ENCODE data around the gene PKDCC.
"Not testable (repeated sequence)": the region's sequence is repeated elsewhere in the genome, so short reads cannot be mapped to it uniquely, and the experiment has no call there.

The PKDCC gene

DNA sequence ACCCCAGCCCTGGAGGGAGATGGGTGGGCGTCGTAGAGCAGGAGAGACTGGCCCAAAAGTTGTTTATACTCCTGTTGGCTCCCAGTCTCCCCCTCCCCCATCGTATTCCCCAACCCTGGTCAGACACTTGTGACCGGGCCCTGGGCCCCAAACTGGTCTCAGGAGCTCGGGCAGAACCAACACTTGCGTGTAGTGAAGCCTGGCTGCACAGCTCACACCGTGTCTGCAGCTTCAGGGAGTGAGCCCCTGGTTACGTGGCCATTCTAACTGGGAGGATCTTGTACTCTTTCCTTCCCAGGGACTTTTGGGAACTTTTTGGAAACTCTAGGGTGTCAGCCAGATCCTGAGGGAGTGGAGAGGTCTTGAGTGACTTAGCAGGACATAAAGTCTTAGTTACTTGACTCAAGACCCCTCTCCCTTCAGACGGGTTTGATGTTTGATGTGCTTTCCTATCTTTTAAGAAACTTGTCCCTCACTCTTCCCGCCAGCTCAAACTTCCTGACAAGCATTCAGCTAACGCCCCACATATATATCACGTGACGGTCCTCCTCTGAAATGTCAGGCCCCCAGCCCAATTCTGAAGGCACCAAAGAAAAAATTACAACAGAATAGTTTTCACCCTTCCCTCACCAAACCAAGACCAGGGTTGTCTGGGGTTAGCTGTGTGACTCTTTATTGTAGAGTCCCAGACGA, 2.3 kb downstream of the PKDCC start:
- DNase-seq = no peak

DNA sequence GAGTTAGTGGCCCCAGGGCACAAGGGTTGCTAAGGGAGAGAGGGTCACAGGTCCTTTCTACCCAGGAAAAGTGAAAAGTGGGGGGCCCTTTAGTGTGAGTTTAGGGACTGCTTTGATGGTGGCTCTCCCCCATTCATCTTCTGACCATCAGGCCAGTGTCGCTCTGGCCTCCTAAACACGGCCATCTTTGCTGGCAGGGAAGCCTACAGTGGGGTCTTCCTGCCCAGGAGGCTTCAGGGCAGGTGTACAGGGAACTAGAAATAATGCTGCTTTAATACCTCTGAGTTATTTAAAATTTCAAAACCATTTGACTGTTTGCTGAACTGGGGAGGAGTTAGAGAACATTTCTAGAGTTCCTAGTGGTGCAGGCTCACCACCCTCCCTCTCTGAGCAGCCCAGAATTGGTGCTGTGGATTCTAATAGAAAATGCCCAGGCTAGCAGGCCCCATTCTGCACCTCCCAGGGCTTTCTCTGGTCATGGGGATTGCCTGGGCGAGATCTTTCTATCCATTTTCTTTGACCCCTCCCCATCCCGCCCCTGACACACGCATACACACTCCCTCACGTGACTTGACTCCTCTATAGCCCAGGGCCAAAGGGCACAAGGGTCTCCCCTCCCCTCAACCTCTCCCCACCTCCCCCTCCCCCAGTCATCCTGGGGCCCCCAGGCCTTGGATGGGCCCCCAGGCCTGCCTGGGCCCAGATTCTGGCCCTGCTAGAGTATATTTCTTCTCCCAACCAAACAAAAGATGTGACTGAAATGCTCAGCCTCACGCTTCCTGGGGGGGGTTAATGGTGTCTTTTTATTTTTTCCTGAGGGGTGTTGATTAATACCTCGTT, 3.1 kb downstream of the PKDCC start:
- no peak for DNase-seq

DNA sequence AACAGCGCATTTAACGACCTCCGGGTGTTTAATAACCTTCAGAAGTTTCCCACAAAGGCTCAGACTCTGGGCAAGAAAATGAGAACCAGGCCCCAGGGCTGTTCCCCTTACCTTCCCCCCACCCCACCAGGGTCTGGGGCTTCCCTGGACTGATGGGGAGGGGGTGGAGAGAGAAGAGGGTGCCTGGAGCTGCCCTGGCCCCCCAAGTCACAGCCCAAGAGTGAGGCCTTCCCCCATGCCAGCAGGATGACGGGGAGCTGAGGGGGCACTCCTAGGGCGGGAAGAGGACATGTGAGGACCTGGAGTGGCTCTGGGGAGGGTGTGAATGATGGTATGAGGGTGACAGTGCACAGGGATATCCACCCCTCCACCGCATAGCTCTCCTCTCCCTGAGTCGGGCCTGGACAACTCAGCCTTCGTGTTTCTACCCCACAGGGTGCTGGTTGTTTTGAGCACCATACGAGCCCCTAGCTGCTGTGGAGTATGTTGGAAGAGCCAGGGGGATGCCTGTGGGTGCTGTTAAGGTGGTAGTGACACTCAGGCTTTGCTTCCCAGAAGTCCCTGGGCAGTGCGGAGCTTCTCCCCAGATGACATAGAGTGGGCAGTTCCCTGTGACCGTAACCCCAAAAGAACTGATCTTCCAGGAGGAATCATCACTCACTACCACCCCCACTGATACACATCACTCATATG, 3.9 kb downstream of the PKDCC start:
- no peak for DNase-seq

DNA sequence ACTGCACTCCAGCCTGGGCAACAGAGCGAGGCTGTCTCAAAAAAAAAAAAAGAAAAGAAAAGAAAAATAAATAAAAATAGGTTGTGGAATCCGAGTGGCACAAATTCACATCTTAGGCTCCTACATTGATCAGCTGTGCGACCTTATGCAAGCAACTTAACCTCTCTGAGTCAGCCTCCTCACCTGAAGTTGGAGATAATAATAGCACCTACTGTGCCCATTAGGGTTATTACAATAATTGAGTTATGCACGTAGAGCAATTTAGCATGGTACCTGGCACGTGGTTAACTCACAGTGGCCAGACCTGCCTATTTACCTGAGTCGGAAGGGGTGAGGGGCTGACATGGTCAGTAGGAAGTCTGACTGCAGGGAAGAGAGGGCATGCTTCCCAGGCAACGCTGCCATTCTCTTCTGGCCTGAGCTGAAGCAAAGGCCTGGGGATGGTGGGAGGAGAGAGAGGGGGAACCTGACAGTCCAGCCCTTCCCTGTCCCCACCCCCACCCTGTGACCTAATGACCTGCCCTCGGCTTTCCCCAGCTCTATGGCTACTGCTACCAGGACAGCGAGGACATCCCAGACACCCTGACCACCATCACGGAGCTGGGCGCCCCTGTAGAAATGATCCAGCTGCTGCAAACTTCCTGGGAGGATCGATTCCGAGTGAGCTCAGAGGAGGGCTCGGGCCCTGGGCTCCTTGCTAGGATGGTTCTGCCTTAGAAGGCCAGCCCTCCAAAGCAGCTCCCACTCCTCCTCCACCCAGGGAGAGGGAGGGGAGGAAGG, 5.1 kb downstream of the PKDCC start:
- DNase-seq = no peak

DNA sequence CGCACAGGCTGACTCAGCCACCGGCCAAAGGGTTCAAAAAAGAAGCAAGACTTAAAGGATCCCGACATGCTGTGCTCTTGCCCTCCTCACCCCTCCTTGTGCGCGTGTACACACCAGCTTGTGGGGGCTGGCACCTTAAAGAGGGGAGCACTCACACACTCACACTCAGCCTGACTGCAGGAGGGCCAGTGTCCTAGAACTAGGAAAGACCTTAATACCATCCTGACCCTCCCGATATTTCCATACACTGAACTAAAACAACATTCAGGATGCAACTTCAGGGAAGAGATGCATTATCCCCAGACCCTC, 5.6 kb downstream of the PKDCC start:
- DNase-seq = no peak

DNA sequence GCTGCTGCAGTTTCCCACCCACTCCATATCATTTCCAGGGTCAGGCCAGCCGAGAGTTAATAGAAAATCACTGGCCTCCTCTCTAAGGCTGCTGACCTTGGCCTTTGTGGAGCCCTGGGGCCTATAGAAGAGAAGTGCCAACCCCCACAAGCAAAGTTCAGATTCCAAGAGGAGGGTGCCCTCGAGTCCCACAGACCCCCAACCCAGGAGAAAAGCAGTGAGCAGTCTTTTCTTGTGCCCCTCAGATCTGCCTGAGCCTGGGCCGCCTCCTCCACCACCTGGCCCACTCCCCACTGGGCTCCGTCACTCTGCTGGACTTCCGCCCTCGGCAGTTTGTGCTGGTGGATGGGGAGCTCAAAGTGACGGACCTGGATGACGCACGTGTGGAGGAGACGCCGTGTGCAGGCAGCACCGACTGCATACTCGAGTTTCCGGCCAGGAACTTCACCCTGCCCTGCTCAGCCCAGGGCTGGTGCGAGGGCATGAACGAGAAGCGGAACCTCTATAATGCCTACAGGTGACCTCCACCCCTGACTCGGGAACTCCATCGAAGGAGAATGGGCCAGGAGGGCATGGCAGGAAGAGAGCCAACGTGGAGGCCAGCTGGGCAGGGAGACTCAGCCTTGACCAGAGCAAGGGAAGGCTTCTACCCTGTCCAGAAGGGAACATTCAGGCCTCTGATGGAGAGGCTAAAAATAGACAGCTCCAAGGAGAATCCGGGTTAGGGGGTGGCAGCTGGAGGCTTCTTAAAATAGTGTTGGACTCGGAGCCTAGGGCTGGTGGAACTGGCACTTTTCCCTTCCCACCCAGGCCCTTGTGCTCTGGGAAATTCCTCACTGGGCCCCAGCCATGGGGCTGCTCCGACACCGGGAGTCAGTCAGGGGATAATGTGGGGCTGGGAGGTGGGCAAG, 6.2 kb downstream of the PKDCC start:
- no peak for DNase-seq

DNA sequence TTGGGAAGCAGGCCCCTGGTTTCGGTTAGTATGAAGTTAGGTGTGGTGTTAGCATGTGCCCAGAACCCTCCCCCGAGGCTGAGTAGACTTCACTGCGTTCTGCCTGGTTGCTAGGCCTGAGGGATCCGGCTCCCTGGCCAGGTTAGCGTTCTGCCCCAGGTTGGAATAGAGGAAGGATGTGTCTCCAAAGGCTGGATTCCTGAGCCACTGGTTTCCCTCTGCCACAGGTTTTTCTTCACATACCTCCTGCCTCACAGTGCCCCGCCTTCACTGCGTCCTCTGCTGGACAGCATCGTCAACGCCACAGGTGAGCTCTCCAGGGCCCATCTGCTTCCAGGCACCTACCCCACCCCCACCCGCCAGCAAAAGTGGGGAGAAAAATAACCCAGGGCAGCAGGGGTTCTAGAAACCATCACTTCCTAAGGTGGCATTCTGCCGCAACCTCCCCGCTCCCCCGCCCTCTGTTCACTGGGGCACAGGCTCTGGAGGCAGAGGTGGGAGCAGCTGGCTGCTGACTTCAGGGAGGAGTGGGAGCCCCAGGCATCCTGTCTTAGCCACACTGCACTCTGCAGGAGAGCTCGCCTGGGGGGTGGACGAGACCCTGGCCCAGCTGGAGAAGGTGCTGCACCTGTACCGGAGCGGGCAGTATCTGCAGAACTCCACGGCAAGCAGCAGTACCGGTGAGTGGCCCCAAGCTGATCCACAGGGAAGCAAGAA, 7.1 kb downstream of the PKDCC start:
- DNase-seq = no peak

DNA sequence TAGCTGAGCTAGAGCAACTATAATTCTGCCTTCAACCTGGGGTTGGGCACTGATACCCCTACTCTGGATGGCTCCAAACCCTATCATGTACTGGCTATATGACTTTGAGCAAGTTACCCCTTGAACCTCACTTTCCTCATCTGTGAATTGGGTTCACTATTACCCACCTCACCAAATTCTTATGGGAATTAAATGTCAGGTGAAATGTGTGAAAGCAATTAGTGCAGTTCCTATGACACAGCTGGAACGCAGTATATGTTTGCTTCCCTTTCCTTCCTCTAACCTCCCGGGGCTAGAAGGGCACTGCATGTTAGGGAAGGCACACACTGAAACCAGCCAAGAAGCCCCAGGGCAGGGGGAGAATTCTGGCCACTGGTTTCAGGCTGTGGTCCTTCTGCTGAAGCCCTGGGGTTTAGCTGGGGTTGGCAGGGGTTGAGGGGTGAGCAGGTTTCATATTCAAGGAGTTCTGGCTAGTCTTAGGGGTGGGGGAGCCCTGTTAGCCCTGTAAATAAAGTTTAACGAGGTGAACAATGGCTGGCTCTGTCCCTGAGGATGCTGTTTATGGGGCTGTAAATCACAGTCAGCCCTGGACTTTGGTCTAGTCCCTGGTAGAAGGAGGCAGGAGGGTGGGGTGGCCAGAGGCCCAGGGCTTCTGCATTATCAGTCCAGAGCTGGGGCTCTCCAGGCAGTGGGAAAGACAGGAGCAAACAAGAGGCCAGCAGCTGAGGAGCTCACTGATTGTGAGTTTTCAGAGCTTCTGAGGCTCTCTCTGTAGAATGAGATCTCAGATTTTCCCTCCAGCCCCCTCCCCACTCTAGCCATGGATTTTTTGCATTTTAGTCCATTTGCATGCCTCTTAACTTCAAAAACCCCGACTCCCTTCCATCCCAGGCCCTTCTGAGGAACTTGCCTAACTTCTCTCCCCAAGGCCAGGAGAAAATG, 8.0 kb downstream of the PKDCC start:
- DNase-seq = no peak

DNA sequence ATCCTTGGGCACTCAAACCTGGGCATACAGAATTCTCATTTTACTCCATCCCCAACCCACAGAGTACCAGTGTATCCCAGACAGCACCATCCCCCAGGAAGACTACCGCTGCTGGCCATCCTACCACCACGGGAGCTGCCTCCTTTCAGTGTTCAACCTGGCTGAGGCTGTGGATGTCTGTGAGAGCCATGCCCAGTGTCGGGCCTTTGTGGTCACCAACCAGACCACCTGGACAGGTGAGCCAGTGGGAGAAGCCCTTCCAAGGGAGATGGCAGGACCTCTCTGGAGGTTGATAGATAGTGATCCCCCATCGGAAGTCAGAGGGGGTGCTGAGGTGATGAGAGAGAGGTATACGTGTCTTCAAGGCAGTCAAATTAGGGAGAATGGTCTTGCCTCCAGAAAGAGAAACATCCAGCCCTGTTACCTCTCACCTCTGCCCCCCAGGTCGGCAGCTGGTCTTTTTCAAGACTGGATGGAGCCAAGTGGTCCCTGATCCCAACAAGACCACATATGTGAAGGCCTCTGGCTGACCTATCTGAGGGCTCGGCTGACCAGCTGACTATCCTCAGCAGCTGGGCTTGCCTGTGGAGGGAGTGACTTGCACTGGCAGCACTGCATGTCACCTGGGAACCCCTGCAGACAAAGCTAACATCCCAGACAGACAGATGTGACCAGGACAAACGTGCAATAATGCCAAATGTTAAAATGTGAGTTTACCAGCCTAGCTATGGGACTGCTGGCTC, 9.5 kb downstream of the PKDCC start:
- no peak for DNase-seq

DNA sequence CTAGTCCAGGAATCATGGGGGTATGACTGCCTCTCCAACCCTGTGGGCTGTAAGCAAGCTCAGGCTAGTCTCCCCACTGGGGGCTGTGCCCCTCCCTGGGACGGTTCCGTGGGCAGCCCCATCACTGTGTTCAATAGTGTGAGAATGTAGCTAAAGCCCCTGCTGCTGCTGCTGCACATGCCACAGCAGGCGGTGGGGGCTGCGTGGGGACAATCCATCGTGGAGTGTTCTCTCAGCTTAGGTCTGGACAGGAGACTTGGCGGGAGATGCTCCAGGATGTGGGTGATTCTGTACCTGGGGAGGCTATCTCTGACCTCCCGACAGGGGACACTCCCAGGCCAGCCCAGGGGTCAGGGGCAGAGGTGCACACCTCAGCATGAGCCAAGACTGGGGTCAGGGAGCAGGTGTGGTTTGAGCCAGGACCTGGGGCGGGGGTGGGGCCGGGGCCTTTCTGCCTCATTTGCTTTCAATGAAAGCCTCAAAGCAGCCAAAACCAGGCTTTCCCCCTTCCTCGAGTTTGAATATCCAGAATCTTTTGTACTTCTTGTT, 10.2 kb downstream of the PKDCC start:
- DNase-seq = no peak

DNA sequence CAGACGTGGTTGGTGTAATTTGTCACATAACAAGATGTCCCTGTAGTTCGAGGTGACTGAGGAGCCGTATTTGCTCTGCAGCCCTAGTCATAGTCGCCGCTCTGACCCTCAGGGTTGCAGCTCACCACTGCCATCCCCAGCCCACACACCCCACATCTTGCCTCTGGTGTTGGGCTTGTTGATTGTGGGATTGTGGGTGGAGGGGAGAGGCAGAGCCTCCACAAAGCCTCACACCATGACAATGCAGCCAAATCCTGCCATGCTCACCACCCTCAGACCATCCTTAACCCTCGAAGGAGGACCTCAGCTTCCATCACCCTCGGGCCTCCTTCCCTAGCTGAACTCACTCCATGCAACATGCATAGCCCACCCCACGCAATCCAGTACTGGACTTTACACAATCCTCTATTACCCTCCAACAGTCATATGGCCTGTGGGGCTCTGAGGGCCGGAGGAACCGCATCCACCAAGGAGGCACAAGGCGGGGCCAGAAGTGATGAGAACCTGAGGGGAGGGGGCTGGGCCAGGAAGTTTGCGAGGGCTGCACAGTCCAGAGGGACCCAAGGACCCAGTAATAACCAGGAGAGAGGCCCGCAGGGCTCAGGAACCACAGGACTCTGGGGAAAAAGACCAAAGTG, 11.6 kb downstream of the PKDCC start:
- no peak for DNase-seq

DNA sequence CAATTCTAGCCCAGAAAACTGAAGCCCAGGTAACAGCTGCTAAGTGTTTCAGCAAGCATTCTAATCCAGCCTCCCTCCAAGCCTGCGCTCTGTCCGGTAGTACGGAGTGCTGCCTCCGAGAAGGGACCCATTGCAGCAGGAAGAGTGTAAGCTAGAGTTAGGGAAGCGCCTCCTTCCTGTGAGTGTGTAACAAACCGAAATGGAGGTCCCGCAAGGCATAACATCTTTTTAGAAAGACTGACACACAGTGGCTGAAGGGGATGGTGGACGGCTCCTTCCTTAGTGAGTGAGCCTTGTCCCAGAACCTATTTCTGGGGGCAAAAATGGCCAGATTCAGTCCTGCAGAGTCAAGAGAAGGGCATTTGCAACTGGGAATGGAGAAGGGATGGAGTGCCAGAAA, 12.2 kb downstream of the PKDCC start:
- DNase-seq = no peak

DNA sequence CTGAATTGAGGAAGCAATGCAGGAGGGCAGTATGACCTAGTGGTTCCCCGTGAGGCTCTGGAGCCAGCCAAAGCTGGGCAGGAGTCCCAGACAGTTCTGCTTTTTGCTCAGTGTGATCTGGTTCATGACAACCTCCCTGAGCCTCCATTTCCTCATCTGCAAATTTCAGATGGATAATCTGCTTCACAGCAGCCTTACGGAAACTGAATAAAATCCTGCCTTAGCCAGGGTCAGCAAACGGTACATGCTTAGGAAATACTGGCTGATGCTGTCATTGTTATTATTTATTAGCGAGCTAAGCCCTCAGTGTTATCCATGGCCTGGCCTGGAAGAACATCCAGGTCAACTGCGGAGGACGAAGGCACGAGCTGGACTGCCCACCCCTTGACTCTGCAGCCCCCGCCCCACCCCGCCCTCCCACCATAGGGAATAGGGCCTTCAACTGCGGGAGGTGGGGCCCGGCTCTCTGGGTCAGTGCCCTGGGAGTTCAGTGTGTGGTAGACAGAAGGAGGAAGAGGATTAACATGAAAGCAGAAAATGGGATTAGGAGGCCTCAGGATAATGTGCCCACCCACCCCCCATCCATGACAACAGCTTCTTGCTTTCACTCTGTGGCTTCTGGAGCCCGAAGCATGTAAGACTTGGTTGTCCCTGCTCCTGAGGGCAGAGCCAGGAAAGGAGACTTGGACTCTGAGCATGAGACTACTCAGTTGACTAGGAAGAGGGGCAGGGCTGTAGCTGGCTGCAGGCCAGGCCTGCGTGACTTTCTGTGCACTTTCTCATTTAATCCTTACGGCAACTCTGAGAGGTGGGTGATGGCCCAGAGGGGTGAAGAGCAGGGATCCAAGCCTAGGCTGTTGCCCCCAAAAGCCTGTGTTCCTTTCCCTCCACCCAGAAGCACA, 13.1 kb downstream of the PKDCC start:
- DNase-seq = no peak

DNA sequence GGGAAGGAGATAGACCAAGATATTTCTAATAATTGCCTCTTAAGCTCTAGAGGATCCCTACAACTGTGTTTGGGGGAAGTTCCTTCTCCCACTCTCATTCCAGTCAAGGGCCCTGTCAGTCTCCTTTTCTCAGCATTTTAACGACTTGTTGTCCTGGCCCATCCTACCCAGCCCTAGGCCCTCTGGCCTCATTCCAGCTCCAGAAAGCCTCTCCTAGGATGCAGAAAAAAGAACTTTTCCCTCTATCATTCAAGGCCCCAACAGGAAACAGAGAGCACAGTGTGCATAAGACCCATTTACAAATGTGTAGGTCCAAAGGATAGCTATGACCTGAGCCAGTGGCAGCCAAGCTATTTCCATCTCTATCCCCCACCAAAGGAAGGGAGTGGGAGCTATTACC, 14.0 kb downstream of the PKDCC start:
- no peak for DNase-seq

DNA sequence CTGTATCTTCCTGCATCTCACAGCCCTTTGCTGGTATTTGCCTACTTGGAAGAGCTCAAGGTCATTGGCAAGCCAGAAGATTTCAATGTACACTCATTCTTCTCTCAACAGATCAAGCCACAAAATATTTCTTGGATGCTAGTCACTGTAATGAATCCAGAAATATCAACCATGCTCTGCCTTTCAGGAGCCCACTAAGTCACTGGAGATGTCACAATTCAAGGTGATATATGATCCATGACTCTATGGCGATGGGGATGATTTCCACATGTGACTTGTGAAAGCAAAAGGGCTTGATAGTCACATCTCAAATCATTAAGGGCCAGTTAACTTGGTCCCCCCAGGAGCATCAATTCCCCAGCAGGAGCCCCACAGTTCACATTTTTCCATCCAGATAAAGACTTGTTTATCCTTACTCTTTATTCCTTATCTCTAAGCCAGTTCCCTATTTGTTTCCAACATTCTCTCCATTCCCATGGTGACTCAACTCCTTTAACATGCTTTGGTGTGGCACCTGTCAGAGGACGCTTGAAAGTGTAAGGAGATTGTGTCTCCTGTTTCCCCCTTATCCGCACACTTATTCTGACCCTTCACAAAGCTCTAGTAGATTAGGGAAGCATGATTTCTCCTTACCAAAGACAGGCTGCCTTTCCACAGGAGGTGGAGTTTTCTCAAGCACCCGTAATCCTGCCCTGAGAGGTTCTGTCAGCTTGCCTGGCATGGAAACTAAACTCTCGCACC, 15.8 kb downstream of the PKDCC start:
- DNase-seq = no peak

DNA sequence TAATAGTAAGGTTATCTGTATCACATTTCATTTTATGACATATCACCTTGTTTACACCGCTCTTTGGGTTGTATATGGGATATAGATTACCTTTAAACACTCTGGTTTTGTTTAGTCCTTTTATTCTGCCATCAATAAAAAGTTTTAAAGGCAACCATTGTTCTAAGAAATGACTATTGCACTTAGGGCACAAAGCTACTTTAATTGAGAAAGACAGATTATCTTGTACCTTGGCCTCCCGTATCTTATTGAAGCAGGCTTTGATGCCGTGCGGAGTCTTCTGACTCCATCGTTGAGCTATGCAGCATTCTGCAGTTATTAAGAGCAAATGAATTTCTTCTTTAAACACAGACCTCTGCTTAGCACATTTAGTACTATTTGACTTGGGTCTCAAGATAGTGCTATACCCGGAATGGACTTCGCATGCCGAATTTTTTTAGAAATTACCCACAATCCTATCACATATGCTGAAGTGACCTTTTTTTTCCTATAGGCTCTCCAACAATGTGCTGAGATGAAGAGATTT, 16.7 kb downstream of the PKDCC start:
- DNase-seq = no peak

DNA sequence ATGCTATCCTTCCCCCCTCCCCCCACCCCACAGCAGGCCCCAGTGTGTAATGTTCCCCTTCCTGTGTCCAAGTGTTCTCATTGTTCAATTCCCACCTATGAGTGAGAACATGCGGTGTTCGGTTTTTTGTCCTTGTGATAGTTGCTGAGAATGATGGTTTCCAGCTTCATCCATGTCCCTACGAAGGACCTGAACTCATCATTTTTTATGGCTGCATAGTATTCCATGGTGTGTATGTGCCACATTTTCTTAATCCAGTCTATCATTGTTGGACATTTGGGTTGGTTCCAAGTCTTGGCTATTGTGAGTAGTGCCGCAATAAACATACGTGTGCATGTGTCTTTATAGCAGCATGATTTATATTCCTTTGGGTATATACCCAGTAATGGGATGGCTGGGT, 17.9 kb downstream of the PKDCC start:
- not testable (repeated sequence) for DNase-seq
